Nephron (organoid): ENCODE data around the gene NCOA4.
A peak's percentile ranks its signal among the peaks of the same experiment; 100 is the strongest.

ENCODE experiments used
- H3K27ac Mint-ChIP-seq, 3 experiments: 2 replicates each; pipeline ENCODE4 v1.8.0; 2020; ENCODE audit warnings: mixed read lengths in 3 of 3, mild to moderate bottlenecking in 2 of 3, moderate library complexity in 1 of 3
- H3K27me3 Mint-ChIP-seq: 2 replicates; pipeline ENCODE4 v1.8.0; 2021; ENCODE audit warnings: low read depth, mild to moderate bottlenecking, moderate library complexity, mixed read lengths
- H3K36me3 Mint-ChIP-seq: 2 replicates; pipeline ENCODE4 v1.8.0; 2020; ENCODE audit warnings: low read depth, mixed read lengths
- H3K4me1 Mint-ChIP-seq: 2 replicates; pipeline ENCODE4 v1.8.0; 2020; ENCODE audit warnings: mixed read lengths
- H3K4me3 Mint-ChIP-seq, 3 experiments: 2 replicates each; pipeline ENCODE4 v1.8.0; 2020; ENCODE audit warnings: mild to moderate bottlenecking in 3 of 3, mixed read lengths in 3 of 3, moderate library complexity in 2 of 3
- H3K9me3 Mint-ChIP-seq: 2 replicates; pipeline ENCODE4 v1.8.0; 2020; ENCODE audit warnings: mixed read lengths
- CTCF ChIP-seq, 3 experiments: fragments of 200-600 bp; sonication (generic); IDR thresholded peaks; one replicate each; pipeline ENCODE4 v1.5.0; 2021; ENCODE audit warnings: antibody characterized with exemption in 3 of 3; ENCODE audit not compliant: unreplicated experiment in 3 of 3

NCOA4 gene

GRCh38 chr10:46030091-46030937 is at the start of gene NCOA4:
NCOA4 (minus strand) TSS chr10:46030623; CDS start chr10:46016680, 13,943 bp downstream.
- Mint-ChIP-seq H3K27ac (peak within 1 kb of the TSS; percentile 84 to 98 (median 96)), H3K9me3 (no peaks in the 10 kb centered on the region), H3K4me1 (peaks cover 43% of the 10 kb centered on the region), H3K36me3 (peaks cover 3% of the 10 kb centered on the region), H3K27me3 (no peaks in the 10 kb centered on the region), H3K4me3 (peak within 1 kb of the TSS; percentile 88 to 95 (median 94))
- peak; percentile 47 to 63 (median 49) for TF ChIP-seq CTCF (IDR thresholded peaks at IDR 0.05; ENCODE audit: unreplicated experiment in 3 of 3)

- Mint-ChIP-seq H3K9me3 (peaks cover 3% of the 10 kb centered on the region), H3K27ac (no peak overlapping the region), H3K4me3 (no peak overlapping the region), H3K36me3 (no peaks in the 10 kb centered on the region), H3K27me3 (no peaks in the 10 kb centered on the region), H3K4me1 (no peaks in the 10 kb centered on the region)
- no peak for TF ChIP-seq CTCF (IDR thresholded peaks at IDR 0.05; ENCODE audit: unreplicated experiment in 3 of 3)
These were observed 49.6 kb upstream of the NCOA4 start for GRCh38 chr10:46079831-46080585.

- no peak overlapping the region for H3K27ac Mint-ChIP-seq
- H3K4me3 Mint-ChIP-seq: no peak overlapping the region
- H3K27me3 Mint-ChIP-seq: peaks cover 4% of the 10 kb centered on the region
- TF ChIP-seq CTCF (IDR thresholded peaks at IDR 0.05; ENCODE audit: unreplicated experiment in 3 of 3): no peak
- peaks cover 5% of the 10 kb centered on the region for H3K9me3 Mint-ChIP-seq
- H3K4me1 Mint-ChIP-seq: no peaks in the 10 kb centered on the region
- no peaks in the 10 kb centered on the region for H3K36me3 Mint-ChIP-seq
These were observed 47.4 kb upstream of the NCOA4 start for GRCh38 chr10:46077731-46078413.

GRCh38 chr10:46077141-46077554 is 46.7 kb upstream of the NCOA4 start:
- TF ChIP-seq CTCF (IDR thresholded peaks at IDR 0.05; ENCODE audit: unreplicated experiment in 3 of 3): no peak
- H3K4me3 Mint-ChIP-seq: no peak overlapping the region
- peaks cover 3% of the 10 kb centered on the region for H3K9me3 Mint-ChIP-seq
- H3K27ac Mint-ChIP-seq: no peak overlapping the region
- no peaks in the 10 kb centered on the region for H3K36me3 Mint-ChIP-seq
- H3K4me1 Mint-ChIP-seq: no peaks in the 10 kb centered on the region
- peaks cover 4% of the 10 kb centered on the region for H3K27me3 Mint-ChIP-seq

- Mint-ChIP-seq H3K27me3 (peaks cover 4% of the 10 kb centered on the region), H3K4me3 (no peak overlapping the region), H3K9me3 (peaks cover 3% of the 10 kb centered on the region), H3K36me3 (no peaks in the 10 kb centered on the region), H3K27ac (no peak overlapping the region), H3K4me1 (no peaks in the 10 kb centered on the region)
- TF ChIP-seq CTCF (IDR thresholded peaks at IDR 0.05; ENCODE audit: unreplicated experiment in 3 of 3): no peak
These were observed 45.4 kb upstream of the NCOA4 start for GRCh38 chr10:46075869-46076268.
